ENCODE results near the gene CDSN. TPM values are rescaled to one million over a fixed set of nuclear protein-coding genes. Genes with fewer than 3 reads are reported as not detected.

CDSN gene
- polyA plus RNA-seq, 1 donor (not counting 4 experiments of a cell fraction or from before 2014, with no cell fraction given), result 4.0 TPM

GRCh38 chr6:31092238-31092637 is 28.0 kb downstream of the CDSN start:
- H3K36me3 ChIP-seq (ENCODE audit: control insufficient read depth in 2 of 2, extremely low read depth in 1 of 2, insufficient read depth in 2 of 2, low read length in 2 of 2), result no peaks in the 10 kb centered on the region
- no peaks in the 10 kb centered on the region for H3K9me3 ChIP-seq (ENCODE audit: control insufficient read depth, low read depth, low read length)
- H3K27ac ChIP-seq (ENCODE audit: control insufficient read depth, insufficient read depth, low read length), result no peak overlapping the region
- no peak for FAIRE-seq
- no peak for DNase-seq (ENCODE audit: low read depth, low spot score)
- no peak overlapping the region for H3K4me2 ChIP-seq (ENCODE audit: control insufficient read depth, extremely low read depth, insufficient read depth, low read depth, low read length)
- no peaks in the 10 kb centered on the region for H4K20me1 ChIP-seq (ENCODE audit: control insufficient read depth, extremely low read depth, insufficient read depth, low read length)
- H2AFZ ChIP-seq (ENCODE audit: control insufficient read depth, low read length), result no peak overlapping the region
- no peaks in the 10 kb centered on the region for H3K27me3 ChIP-seq (ENCODE audit: control insufficient read depth, extremely low read depth, insufficient read depth, low read length)
- H3K4me3 ChIP-seq (ENCODE audit: control insufficient read depth in 2 of 3, extremely low read depth in 1 of 3, insufficient read depth in 2 of 3, low read depth in 1 of 3, low read length in 3 of 3), result no peak overlapping the region
- dilution Hi-C loops (cut with MboI; ENCODE audit: extremely low pct_ligation_motif_present, low sequenced_read_pairs), result no loop called here
- peaks cover 14% of the 10 kb centered on the region for H3K4me1 ChIP-seq (ENCODE audit: control insufficient read depth, extremely low read depth, insufficient read depth, low read length)
- H3K79me2 ChIP-seq (ENCODE audit: control insufficient read depth, insufficient read depth, low read length), result no peaks in the 10 kb centered on the region
- no peak overlapping the region for H3K9ac ChIP-seq (ENCODE audit: control insufficient read depth, extremely low read depth, insufficient read depth, low read length)
- H3K9me1 ChIP-seq (ENCODE audit: control insufficient read depth, extremely low read depth, insufficient read depth, low read length), result no peaks in the 10 kb centered on the region
- TF ChIP-seq, protein P1, sequence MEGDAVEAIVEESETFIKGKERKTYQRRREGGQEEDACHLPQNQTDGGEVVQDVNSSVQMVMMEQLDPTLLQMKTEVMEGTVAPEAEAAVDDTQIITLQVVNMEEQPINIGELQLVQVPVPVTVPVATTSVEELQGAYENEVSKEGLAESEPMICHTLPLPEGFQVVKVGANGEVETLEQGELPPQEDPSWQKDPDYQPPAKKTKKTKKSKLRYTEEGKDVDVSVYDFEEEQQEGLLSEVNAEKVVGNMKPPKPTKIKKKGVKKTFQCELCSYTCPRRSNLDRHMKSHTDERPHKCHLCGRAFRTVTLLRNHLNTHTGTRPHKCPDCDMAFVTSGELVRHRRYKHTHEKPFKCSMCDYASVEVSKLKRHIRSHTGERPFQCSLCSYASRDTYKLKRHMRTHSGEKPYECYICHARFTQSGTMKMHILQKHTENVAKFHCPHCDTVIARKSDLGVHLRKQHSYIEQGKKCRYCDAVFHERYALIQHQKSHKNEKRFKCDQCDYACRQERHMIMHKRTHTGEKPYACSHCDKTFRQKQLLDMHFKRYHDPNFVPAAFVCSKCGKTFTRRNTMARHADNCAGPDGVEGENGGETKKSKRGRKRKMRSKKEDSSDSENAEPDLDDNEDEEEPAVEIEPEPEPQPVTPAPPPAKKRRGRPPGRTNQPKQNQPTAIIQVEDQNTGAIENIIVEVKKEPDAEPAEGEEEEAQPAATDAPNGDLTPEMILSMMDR (optimal IDR thresholded peaks at IDR 0.05 in 1 of 3, IDR thresholded peaks at IDR 0.05 in 1 of 3, conservative IDR thresholded peaks at IDR 0.05 in 1 of 3; ENCODE audit: extremely low read depth in 1 of 3, insufficient read depth in 2 of 3, low read length in 3 of 3), result no peak
- no peak for TF ChIP-seq EZH2 (IDR thresholded peaks at IDR 0.05; ENCODE audit: low read length)

DNA sequence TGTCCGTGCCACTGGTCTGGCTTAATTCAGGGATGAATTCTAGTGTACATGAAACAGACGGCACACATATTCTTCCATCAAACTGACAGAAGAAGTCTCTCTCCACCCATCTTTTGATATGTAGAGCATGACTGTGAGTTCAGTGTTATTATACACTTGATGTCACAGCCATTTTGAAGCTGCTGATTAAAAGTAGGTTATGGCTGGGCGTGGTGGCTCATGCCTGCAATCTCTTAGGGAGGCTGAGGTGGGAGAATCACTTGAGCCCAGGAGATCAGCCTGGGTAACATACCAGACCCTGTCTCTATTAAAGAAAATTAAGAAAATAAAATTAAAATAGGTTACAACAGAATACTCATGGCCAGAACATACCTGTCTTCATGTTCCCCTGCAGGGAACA is 28.6 kb downstream of the CDSN start:
- no peaks in the 10 kb centered on the region for H3K9me1 ChIP-seq (ENCODE audit: control insufficient read depth, extremely low read depth, insufficient read depth, low read length)
- TF ChIP-seq, protein P1 (optimal IDR thresholded peaks at IDR 0.05 in 1 of 3, IDR thresholded peaks at IDR 0.05 in 1 of 3, conservative IDR thresholded peaks at IDR 0.05 in 1 of 3; ENCODE audit: extremely low read depth in 1 of 3, insufficient read depth in 2 of 3, low read length in 3 of 3), result no peak
- TF ChIP-seq EZH2 (IDR thresholded peaks at IDR 0.05; ENCODE audit: low read length), result no peak
- no peak overlapping the region for H3K9ac ChIP-seq (ENCODE audit: control insufficient read depth, extremely low read depth, insufficient read depth, low read length)
- H3K27me3 ChIP-seq (ENCODE audit: control insufficient read depth, extremely low read depth, insufficient read depth, low read length), result no peaks in the 10 kb centered on the region
- DNase-seq (ENCODE audit: low read depth, low spot score) (no peak), FAIRE-seq (no peak)
- no peaks in the 10 kb centered on the region for H3K36me3 ChIP-seq (ENCODE audit: control insufficient read depth in 2 of 2, extremely low read depth in 1 of 2, insufficient read depth in 2 of 2, low read length in 2 of 2)
- H3K4me2 ChIP-seq (ENCODE audit: control insufficient read depth, extremely low read depth, insufficient read depth, low read depth, low read length), result no peak overlapping the region
- no peaks in the 10 kb centered on the region for H3K79me2 ChIP-seq (ENCODE audit: control insufficient read depth, insufficient read depth, low read length)
- peaks cover 19% of the 10 kb centered on the region for H3K4me1 ChIP-seq (ENCODE audit: control insufficient read depth, extremely low read depth, insufficient read depth, low read length)
- dilution Hi-C loops (cut with MboI; ENCODE audit: extremely low pct_ligation_motif_present, low sequenced_read_pairs), result no loop called here
- H3K27ac ChIP-seq (ENCODE audit: control insufficient read depth, insufficient read depth, low read length), result no peak overlapping the region
- no peaks in the 10 kb centered on the region for H4K20me1 ChIP-seq (ENCODE audit: control insufficient read depth, extremely low read depth, insufficient read depth, low read length)
- H3K4me3 ChIP-seq (ENCODE audit: control insufficient read depth in 2 of 3, extremely low read depth in 1 of 3, insufficient read depth in 2 of 3, low read depth in 1 of 3, low read length in 3 of 3), result no peak overlapping the region
- H3K9me3 ChIP-seq (ENCODE audit: control insufficient read depth, low read depth, low read length), result no peaks in the 10 kb centered on the region
- no peak overlapping the region for H2AFZ ChIP-seq (ENCODE audit: control insufficient read depth, low read length)
